Activated CD8-positive, alpha-beta memory T cell treated with anti-CD3 and anti-CD28 coated beads, Interleukin-2, amount 50 U/mL, for 1 hour (primary cell): ENCODE results near the gene ADARB2.

Experiments used
- DNase-seq: peaks from one replicate; pipeline ENCODE4 v3.0.0-alpha.2; 2020; ENCODE audit errors: extremely low read depth

ADARB2 gene

GRCh38 chr10:1613511-1613910 is 123.8 kb downstream of the ADARB2 start:
- DNase-seq, result no peak

- DNase-seq, result no peak
These were observed 124.4 kb downstream of the ADARB2 start for GRCh38 chr10:1612908-1613307.

- no peak for DNase-seq
These were observed 125.3 kb downstream of the ADARB2 start for GRCh38 chr10:1611936-1612550.

GRCh38 chr10:1610986-1611770 is 126.1 kb downstream of the ADARB2 start:
- DNase-seq, result no peak

GRCh38 chr10:1609648-1609970 is 127.7 kb downstream of the ADARB2 start:
- no peak for DNase-seq

GRCh38 chr10:1608851-1609647 is 128.3 kb downstream of the ADARB2 start:
- no peak for DNase-seq

GRCh38 chr10:1608408-1608807 is 128.9 kb downstream of the ADARB2 start:
- no peak for DNase-seq

GRCh38 chr10:1607466-1607865 is 129.9 kb downstream of the ADARB2 start:
- DNase-seq, result no peak

GRCh38 chr10:1605999-1606940 is 131.1 kb downstream of the ADARB2 start:
- no peak for DNase-seq

- DNase-seq, result no peak
These were observed 132.2 kb downstream of the ADARB2 start for GRCh38 chr10:1605121-1605520.

- no peak for DNase-seq
These were observed 133.1 kb downstream of the ADARB2 start for GRCh38 chr10:1604246-1604645.

GRCh38 chr10:1603181-1603580 is 134.1 kb downstream of the ADARB2 start:
- DNase-seq, result no peak

GRCh38 chr10:1602037-1602484 is 135.3 kb downstream of the ADARB2 start:
- no peak for DNase-seq

- DNase-seq, result no peak
These were observed 135.9 kb downstream of the ADARB2 start for GRCh38 chr10:1601406-1601805.

- DNase-seq, result no peak
These were observed 136.5 kb downstream of the ADARB2 start for GRCh38 chr10:1600861-1601260.

- no peak for DNase-seq
These were observed 138.8 kb downstream of the ADARB2 start for GRCh38 chr10:1598393-1599153.

GRCh38 chr10:1597370-1598146 is 139.8 kb downstream of the ADARB2 start:
- no peak for DNase-seq

GRCh38 chr10:1596482-1597099 is 140.7 kb downstream of the ADARB2 start:
- DNase-seq, result no peak

GRCh38 chr10:1595726-1596125 is 141.6 kb downstream of the ADARB2 start:
- DNase-seq, result no peak

GRCh38 chr10:1595242-1595600 is 142.1 kb downstream of the ADARB2 start:
- DNase-seq, result no peak
